Lower lobe of right lung (tissue), 2 donors: ENCODE data around the gene S100A10. TPM values are rescaled to one million over a fixed set of nuclear protein-coding genes. Genes with fewer than 3 reads are reported as not detected.

ENCODE experiments used
- ATAC-seq, 2 donors: fragments of 200-7000 bp; cut with Tn5 transposase; one replicate each; pipeline ENCODE4 v1.9.1; 2020 to 2022; ENCODE audit warnings: mild to moderate bottlenecking in 2 of 2, moderate library complexity in 2 of 2
- DNase-seq: peaks from one replicate; pipeline ENCODE4 v3.0.0-alpha.2; 2020
- H3K27ac ChIP-seq: fragments of 200-600 bp; one replicate; pipeline ENCODE4 v1.8.0; 2022
- H3K27me3 ChIP-seq: fragments of 200-600 bp; one replicate; pipeline ENCODE4 v1.8.0; 2022; ENCODE audit warnings: low read depth
- H3K36me3 ChIP-seq: fragments of 200-600 bp; one replicate; pipeline ENCODE4 v1.8.0; 2022; ENCODE audit warnings: mild to moderate bottlenecking
- H3K4me1 ChIP-seq: fragments of 200-600 bp; one replicate; pipeline ENCODE4 v1.8.0; 2022
- H3K4me3 ChIP-seq: fragments of 200-600 bp; one replicate; pipeline ENCODE4 v1.8.0; 2022; ENCODE audit warnings: mild to moderate bottlenecking
- H3K9me3 ChIP-seq: fragments of 200-600 bp; one replicate; pipeline ENCODE4 v1.8.0; 2022
- intact Hi-C: fragments of 100-400 bp; cut with DNase I; formaldehyde crosslinking; loops from one replicate; pipeline ENCODE4 v1.11.0; 2022
- total RNA-seq: library from RNA; stranded (reverse); fragmentation: NEBNext Ultra II Directional; extraction: Animal tissue kit (Norgen Biotek cat#: 25700); gene quantifications from one replicate; pipeline ENCODE4 v1.2.1, GENCODE V29; 2021
- TF ChIP-seq, protein P1 (sequence below): fragments of 200-600 bp; IDR thresholded peaks from one replicate; pipeline ENCODE4 v1.8.0; 2022; ENCODE audit warnings: antibody characterized with exemption, mild to moderate bottlenecking
- donor health status: DM: no; HTN: yes; CAD: no; lungs with severe emphysema.

Gene S100A10
- total RNA-seq, 1 donor from 2014 or later, result 602 TPM

DNA sequence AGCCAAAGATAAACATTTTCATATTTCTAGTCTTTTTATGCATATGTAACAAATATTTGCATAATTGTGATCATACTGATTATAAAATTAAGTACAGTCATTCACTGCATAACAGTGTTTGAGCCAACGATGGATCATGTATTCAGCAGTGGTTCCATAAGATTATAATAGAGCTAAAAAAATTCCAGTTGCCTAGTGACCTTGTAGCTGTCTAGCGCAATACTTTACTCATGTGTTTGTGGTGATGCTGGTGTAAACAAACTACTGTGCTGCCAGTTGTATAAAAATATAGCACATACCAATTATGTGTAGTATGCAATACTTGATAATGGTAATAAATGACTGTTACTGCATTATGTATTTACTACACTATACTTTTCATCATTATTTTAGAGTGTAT lies 2.1 kb upstream of the S100A10 start:
- no peak for DNase-seq
- H3K9me3 ChIP-seq, result no peaks in the 10 kb centered on the region
- ATAC-seq, result no peak
- no peak overlapping the region for H3K4me3 ChIP-seq
- no peaks in the 10 kb centered on the region for H3K27me3 ChIP-seq
- peak overlapping the region; percentile 48 for H3K27ac ChIP-seq
- no peaks in the 10 kb centered on the region for H3K36me3 ChIP-seq
- intact Hi-C loops, result loop anchor here (5.0 kb wide), 1 partner anchor 63 kb away; no protein-coding TSS in a partner anchor
- H3K4me1 ChIP-seq, result peaks cover 34% of the 10 kb centered on the region
- TF ChIP-seq, protein P1, sequence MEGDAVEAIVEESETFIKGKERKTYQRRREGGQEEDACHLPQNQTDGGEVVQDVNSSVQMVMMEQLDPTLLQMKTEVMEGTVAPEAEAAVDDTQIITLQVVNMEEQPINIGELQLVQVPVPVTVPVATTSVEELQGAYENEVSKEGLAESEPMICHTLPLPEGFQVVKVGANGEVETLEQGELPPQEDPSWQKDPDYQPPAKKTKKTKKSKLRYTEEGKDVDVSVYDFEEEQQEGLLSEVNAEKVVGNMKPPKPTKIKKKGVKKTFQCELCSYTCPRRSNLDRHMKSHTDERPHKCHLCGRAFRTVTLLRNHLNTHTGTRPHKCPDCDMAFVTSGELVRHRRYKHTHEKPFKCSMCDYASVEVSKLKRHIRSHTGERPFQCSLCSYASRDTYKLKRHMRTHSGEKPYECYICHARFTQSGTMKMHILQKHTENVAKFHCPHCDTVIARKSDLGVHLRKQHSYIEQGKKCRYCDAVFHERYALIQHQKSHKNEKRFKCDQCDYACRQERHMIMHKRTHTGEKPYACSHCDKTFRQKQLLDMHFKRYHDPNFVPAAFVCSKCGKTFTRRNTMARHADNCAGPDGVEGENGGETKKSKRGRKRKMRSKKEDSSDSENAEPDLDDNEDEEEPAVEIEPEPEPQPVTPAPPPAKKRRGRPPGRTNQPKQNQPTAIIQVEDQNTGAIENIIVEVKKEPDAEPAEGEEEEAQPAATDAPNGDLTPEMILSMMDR, result no peak

DNA sequence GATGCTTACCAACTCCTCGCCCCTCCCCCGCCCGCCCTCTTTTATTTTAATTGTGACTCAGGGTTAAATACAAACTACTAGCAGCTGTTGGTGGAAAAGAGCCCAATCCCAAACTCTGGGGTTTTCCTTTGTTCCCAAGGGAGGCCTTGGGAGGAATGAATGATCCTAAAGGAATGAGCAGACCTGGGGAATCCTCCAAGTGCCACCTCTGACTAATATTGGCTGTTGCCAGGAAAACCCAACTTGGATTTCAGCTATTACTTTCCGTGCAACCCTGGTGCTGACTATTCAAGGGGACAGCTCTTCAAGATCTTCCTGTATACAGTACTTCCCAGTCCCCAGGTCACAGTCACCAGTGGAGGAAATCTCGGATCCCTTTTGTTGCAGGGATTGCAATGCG lies 1.3 kb upstream of the S100A10 start:
- Histone ChIP-seq H3K4me1 (peaks cover 42% of the 10 kb centered on the region), H3K27ac (peak overlapping the region; percentile 98), H3K4me3 (no peak overlapping the region), H3K9me3 (no peaks in the 10 kb centered on the region), H3K36me3 (no peaks in the 10 kb centered on the region), H3K27me3 (no peaks in the 10 kb centered on the region)
- ATAC-seq, result no peak
- TF ChIP-seq, protein P1, result no peak
- intact Hi-C loops, result loop anchor here (5.0 kb wide), 1 partner anchor 63 kb away; no protein-coding TSS in a partner anchor
- DNase-seq, result no peak

DNA sequence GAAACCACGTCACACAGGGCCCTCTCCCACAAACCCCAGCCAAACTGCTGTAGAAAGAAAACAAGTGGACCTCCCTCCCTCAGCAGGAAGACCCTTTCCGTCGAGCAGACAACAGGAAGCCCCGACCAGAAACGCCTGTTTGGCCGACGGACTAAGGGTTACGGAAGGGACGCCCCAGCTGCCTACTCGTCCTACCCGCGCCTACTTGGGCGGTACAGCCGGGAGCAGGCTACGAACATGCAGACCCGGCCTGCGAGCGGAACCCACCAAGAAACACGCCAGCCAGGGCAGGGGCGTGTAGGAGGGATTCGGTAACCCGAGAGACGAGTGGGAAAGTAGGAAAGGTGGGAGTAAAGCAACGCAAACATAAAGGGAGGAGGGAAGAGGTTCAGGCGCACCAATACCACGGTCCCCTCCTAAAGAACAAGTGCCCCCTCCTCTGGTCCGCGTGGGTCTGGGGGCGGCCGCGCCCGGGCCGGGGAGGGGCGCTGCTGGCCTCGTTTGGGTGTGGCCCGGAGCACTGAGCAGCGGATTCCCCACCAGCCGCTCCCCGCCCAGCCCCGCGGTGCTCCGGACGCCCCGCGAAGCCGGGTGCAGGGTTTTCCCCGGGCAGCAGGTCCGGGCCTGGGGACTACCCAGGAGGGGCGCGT lies 450 bp downstream of the S100A10 start:
- peak overlapping the region; percentile 79 for H3K4me3 ChIP-seq
- ATAC-seq (peak; percentile 18 to 26), DNase-seq (peak; percentile 73)
- H3K9me3 ChIP-seq, result no peaks in the 10 kb centered on the region
- H3K27ac ChIP-seq, result peak overlapping the region; percentile 98
- TF ChIP-seq, protein P1, result no peak
- intact Hi-C loops, result no loop called here
- no peaks in the 10 kb centered on the region for H3K27me3 ChIP-seq
- no peaks in the 10 kb centered on the region for H3K36me3 ChIP-seq
- H3K4me1 ChIP-seq, result peaks cover 60% of the 10 kb centered on the region

DNA sequence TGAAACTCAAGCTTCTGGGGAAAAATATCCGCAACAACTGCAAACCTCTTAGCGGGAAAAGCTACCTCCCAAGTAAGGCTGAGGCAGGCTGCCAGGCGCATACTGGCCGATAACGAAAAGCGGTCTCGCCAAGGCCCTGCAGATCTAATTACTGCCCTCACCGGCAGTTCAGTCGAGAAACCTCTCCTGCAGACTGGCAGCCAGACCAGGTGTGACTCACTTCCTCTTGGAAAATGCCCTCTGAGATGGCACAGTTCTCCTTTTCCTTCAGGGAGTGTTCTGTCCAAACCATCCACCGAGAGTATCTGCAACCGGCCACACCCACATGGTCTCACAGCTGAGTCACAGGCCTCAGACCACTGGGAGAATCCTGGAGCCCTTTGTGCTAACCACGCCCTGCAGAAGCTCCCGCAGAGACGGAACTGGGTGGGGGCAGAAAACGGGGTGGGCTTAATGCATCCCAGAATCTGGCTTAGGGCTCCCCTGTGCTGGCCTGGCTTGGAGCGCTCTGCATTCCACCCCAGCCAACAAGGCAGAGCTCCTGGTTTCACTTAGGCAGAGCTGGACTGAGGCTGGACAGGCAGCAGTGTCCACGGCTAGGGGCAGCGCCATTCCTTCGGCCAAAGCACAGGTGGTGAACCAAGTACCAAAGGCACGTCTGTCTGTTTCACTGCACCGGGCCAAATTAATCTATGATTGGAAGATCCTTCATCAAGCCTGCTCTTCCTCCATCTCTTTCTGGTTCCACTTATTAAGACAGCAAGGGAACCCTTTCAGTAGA lies 1.2 kb downstream of the S100A10 start:
- peaks cover 67% of the 10 kb centered on the region for H3K4me1 ChIP-seq

DNA sequence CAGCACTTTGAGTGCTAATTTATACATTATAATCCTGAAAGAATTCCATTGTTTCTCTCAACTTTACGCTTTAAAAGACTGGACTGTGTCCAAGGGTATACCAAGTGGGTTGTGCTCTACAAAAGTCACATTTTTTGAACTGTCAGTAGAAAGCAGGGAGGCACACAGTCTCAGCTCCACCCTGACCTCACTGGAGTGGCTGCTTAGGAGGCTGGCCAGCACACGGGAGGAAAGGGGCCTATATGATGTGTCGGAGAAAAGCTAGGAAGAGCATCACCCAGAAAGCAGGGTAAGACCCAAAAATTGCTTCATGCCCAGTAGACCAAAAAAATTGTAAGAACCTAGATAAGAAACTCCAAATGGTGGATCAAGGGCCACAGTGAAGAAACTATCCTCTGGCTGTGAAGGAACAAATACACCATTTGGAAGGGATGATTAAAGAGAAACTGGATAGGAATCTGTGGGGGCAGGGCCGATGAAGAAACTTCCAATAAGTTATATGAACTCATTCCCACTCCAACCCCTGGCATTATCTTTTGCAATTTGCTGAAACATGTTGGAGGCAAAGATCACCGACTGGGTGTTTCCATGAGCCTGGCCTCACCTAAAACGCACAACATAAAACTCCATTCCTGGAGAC lies 1.9 kb downstream of the S100A10 start:
- no peak for DNase-seq
- Histone ChIP-seq H3K9me3 (no peaks in the 10 kb centered on the region), H3K36me3 (peaks cover 1% of the 10 kb centered on the region), H3K27ac (peak overlapping the region; percentile 98), H3K4me3 (peak overlapping the region; percentile 79), H3K27me3 (no peaks in the 10 kb centered on the region), H3K4me1 (peaks cover 73% of the 10 kb centered on the region)
- no peak for ATAC-seq
- TF ChIP-seq, protein P1, result no peak
- intact Hi-C loops, result no loop called here

More for the DNA sequence above, 1.2 kb downstream of the S100A10 start:
- Histone ChIP-seq H3K27me3 (no peaks in the 10 kb centered on the region), H3K4me3 (peak overlapping the region; percentile 79), H3K27ac (peak overlapping the region; percentile 98), H3K36me3 (no peaks in the 10 kb centered on the region), H3K9me3 (no peaks in the 10 kb centered on the region)
- ATAC-seq (peak; percentile 68 to 79), DNase-seq (peak; percentile 92)
- intact Hi-C loops, result no loop called here
- TF ChIP-seq, protein P1, result no peak
